Stromal cell of bone marrow (primary cell): ENCODE data around the gene CDH18.

Experiments used
- DNase-seq: peaks from one replicate; pipeline ENCODE4 v3.0.0-alpha.2; 2012; ENCODE audit warnings: low read depth

Gene CDH18, protein sequence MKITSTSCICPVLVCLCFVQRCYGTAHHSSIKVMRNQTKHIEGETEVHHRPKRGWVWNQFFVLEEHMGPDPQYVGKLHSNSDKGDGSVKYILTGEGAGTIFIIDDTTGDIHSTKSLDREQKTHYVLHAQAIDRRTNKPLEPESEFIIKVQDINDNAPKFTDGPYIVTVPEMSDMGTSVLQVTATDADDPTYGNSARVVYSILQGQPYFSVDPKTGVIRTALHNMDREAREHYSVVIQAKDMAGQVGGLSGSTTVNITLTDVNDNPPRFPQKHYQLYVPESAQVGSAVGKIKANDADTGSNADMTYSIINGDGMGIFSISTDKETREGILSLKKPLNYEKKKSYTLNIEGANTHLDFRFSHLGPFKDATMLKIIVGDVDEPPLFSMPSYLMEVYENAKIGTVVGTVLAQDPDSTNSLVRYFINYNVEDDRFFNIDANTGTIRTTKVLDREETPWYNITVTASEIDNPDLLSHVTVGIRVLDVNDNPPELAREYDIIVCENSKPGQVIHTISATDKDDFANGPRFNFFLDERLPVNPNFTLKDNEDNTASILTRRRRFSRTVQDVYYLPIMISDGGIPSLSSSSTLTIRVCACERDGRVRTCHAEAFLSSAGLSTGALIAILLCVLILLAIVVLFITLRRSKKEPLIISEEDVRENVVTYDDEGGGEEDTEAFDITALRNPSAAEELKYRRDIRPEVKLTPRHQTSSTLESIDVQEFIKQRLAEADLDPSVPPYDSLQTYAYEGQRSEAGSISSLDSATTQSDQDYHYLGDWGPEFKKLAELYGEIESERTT

DNA sequence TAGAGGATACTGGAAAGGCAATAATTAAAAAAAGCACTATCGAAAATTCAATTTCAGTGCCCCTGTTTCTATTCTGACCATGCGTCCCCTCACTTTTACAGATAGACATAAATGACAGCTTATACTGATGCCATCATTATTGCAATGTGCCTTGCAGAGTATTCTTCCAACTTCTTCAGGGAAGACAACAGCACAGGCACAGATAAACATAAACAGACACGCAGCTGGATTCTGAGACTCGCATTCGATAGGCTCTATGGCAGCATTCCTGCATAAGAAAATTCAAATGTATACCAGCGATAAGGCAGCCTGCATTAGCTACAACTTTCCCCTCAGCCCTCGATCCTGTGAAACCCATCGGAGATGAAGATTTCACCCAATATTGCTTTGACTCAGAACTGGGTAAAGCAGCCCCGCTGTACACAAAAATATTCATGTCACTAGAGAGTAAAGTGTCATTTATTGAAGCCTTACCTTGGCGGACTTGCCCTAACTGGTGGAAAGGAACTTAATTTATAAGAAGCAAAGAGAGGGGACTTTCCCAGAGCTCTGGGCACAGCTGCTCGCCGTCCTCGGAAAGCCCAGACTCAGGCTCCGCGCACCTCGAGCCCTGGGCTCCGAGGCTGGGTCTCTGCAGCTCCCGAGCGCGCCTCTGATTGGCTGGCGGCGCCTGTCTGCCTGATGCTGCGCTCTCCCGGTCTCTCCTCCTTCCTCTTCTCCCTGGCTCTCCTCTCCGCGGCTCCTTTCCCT lies at the start of gene CDH18:
Gene CDH18 (minus strand): TSS at position 589 of the 750 bp plus-strand sequence. CDS start 149,214 bp downstream, outside the sequence.
- DNase-seq, result peak; percentile 19

DNA sequence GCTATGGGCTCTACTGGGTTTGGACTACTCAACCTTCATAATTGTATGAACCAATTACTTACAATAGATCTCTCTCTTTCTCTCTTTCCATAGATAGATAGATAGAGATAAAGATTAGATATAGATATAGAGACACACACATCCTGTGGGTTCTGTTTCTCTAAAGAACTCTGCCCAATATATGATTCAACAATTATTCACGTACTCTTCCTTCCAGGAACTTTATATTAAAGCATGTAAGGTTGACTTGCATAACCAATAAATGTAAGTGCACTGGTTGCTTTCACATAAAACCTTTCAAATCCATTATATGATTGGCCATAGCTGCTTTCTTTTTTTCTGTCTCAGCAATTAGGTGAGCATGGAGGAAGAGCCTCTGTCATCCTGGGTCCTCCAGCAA lies 46.7 kb upstream of the CDH18 start:
- DNase-seq, result no peak

DNA sequence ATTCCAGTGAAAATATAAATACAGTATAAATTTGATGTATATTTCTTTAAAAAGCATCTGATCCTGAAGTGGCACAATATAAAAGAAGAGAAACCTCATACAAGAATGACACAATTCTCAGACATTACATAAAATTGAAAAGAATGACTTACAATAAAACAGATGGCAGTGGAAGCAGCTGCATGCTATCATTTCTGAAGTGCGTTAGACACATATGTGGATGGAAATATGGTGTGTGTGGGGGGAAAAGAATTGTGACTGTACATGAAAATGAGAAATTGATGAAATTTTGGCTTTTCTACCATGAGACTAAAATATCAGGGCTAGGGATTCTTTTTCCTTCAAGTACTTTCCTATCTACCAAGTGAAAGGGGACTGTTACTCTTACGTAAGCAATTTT lies 45.9 kb upstream of the CDH18 start:
- DNase-seq, result no peak

DNA sequence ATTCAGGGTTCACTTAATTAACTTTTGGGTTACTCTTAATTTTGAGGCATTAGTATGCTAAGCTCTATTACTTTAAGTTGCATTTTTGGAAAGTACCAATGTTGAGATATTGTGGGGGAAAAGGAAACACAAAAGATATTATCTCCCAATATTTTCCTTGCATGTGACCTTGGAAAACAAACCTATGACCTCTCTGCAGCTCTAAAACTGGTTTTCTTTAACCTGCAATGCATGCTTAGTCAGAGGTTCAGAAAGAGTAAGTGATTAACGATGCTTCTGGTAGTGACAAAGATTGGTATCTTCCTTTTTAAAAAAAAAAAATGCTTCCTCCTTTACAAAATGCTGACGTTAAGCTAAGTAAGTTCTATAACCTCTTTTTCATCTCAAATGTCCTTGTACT lies 44.9 kb upstream of the CDH18 start:
- no peak for DNase-seq

DNA sequence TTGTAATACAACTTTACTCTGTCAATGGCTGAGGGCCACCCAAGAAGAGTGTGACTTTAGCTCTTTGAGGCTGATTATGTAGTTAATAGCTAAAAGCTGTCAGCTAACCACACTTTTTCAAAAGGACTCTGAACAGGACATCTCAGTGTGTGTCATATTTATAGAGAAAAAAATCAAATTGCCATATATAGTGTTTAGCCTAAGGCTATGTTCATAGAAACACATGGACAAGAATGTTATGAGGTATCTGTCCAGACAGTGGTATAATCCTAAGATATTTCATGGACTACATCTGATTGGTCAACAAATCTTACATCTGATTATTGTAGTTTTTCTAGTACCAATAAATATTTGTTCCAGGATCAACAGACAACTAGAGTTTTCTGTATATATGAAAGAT lies 42.1 kb upstream of the CDH18 start:
- DNase-seq, result no peak

DNA sequence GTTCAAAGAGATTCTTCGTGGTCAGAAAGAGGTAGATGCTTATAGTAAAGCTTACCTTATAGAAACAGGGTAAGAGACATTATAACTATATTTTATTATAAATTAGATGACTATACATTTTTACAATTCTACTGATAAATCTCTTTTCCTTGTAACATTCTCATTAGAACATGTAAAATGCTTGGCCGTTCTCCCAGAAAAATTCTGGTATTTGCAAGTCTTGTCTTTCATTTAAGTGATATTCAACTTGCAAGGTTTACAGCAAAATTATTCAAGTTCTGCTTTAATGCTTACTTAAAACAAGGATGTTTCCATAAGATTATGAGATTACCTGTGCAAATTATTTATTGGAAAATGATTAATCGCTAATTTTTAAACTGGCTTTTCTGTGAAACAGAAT lies 41.3 kb upstream of the CDH18 start:
- no peak for DNase-seq

DNA sequence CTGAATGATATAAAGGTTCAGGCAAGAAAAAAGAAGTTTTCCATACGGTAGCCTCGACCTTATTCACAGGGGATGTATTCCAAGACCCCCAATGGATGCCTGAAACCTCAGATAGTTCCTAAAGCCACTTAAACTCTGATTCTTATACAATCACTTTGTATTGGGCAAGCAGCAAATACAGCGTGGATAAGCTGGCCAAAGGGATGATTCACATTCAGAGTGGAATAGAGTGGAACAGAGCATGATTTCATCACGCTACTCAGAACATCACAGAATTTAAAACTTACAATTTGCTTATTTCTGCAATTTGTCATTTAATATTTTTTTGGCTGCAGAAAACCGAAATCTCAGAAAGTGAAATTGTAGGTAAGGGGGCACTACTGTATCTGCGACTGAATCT lies 40.5 kb upstream of the CDH18 start:
- DNase-seq, result no peak

DNA sequence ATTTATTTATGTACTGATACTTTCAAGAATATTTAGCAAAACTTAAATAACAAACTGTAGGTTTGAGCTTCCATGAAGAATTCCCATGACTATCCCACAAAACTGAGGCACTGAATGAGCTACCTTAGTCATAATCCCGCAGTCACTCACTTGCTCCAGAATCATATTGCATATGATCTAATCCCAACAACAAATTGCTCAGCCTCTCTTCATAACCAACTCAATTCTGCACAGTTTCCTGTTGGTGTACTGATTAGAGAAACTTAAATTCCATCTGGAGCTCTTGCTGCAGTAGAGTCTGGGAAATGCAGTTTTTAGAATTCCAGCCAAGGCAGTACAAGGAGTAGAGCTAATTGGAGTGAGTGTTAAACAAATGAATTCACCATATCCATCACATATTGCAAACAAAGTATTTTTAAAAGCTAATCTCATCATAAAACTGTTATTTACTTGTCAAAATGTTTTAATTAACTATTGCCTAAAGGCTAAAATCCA lies 35.7 kb upstream of the CDH18 start:
- DNase-seq, result no peak

DNA sequence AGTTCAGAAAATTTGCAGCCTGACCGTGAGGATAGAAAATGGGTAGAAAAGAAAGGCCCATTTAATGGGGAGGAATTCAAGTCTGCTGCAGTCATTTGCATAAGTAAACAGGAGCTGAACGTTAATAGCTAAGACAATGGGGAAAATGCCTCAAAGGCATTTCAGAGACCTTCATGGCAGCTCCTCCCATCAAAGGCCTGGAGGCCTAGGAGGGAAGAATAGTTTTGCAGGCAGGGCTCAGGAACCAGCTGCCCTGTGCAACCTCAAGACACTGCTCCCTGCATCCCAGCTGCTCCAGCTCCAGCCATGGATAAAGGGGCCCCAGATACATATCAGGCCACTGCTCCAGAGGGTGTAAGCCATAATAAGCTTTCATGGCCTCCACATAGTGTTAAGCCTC lies 32.2 kb upstream of the CDH18 start:
- DNase-seq, result no peak

DNA sequence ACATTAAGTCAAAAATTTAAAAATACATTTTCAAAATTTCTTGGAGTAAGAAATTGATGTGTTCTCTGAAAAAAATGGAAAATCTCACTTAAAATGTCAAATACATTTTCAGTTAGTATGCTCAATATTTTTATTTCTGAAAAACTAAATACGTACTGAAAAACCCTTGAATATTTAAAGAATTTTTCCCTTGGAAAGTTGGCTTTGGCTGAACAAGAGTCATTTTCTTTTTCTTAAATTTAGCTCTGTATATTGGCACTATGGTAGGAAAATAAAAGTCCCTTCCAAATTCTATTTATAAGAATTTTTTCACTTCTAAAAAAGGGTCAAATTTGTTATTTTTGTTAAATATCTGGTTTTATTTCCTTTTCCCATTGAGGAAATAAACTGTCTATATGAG lies 29.0 kb upstream of the CDH18 start:
- no peak for DNase-seq

DNA sequence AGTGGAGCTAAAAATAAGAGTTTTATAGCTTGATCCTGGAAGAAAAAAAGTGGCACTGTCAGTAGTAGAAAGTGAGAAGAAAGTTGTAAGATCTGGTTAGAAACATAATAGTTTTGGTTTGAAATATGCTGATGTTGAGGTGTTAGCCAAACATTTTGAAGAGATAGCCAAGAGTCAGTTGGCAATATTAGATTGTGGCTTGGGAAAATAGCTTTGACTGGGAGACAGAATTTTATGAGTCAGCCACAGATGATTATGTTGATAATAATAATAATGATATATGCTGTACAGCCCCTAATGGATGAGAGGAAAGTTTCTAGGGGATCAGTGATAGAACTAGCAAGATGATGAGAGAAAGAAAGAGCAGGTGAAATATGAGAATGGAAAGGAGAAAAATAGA lies 12.4 kb upstream of the CDH18 start:
- DNase-seq, result no peak

DNA sequence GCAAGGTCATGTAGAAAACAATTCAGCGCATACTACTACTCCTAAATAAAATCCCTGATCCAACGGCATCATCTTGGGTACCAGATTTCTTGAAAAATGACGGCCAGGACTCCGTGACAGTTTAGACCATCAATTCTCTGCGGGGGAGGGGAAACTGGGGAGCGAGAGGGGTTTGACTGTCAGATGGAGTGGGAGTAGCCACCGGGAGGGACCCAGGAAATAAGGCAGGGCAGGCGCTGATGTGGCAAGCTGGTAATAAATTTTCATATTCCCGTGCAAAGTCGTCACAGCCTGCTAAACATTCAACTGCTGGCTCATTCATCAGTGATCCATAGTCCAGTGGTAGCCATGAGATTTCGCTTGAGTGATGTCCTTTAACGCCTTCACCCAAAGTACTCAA lies 457 bp upstream of the CDH18 start:
- DNase-seq, result no peak

DNA sequence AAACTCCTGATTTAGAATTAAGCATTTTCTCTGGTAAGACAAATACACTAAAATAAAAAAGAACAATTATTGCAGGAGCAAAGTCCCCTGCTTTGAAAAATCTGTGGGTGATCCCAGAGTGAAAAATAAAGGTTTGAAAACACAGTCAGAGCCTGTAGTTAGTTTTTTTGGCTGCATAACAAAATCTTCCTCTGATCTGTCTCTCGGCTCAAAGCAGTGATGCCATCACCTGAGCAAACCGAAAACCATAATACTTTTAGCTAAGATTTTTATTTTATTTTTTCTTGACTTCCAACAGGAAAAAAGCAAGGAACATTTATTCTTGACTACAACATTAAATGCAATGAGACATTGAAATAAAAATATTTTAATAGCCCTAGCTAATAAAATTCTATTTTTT lies 1.2 kb downstream of the CDH18 start:
- DNase-seq, result no peak

DNA sequence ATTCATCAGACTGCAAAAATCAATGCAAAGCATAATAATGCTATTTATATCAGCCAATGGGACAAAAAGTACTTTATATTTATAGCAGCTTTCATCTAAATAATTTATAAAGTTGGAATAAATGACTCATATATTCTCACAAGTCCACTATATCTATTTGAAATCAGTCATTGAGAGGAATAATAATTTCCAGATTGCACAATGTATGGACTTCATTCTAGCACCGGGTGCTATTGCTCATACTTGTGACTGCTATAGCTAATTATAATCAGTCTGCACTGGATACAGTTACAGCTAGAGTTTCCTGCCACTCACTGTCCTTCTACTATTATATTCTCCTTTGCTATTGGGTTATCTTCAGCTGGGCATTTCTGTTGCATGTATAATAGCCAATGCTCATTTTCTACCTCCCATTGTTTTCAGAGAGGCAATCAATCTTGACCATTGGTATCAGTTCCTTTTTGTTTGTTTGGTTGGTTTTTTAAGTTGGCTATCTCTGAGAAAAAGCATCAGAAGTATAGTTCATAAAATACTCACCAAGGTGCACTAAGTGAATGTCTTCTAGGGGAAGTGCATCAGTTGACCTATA lies 1.9 kb downstream of the CDH18 start:
- peak; percentile 32 for DNase-seq

DNA sequence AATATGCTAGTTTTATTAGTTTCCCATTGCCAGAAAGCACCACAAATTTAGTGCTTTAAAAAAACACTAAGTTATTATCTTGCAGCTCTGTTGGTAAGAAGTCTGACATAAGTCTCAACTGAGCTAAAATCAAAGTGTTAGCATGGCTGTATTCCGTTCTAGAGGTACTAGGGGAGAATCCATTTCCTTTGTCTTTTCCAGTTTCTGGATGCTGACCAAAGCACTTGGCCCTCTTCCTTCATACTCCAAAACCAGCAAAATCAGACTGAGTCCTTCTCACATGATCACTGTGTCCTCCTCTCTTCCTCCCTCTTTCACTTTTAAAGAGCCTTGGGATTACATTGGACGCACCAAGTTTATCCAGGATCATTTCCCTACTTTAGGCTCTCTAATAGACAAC lies 9.5 kb downstream of the CDH18 start:
- no peak for DNase-seq

DNA sequence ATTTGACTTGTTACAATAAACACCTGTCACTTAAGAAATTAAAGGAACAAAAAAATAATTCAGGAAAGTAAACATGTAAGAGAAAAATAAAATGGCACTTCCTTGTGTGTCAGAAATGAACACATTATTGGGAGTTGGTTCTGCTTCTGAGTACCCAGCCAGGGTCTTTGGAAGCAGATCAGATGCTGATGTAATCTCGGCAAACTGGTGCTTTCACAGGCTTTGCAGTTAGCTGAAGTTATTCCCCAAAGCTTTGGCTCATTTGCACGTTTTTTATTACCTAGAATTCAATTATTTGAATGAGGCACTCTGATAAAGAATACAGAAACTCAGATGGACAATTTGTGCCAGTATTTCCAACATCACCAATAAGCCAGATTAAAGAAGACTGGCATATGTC lies 10.9 kb downstream of the CDH18 start:
- no peak for DNase-seq

DNA sequence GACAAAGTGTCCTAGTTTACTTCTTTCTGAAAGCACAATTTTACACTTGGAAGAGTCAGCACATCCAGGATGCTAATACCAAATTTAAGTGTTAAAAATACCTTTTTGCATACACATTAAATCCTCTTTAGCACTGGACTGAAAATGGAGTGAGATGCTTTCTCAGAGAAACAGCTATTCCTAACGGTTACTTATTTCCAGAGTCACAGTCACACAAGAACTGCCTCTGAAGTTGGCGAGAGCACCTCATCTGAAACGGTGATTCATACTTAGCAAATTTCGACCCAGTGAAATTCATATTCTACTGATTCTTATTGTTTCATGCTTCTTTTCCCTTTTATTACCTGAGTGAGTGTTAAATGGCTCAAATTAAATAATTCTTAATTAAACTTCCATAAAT lies 12.2 kb downstream of the CDH18 start:
- DNase-seq, result no peak

DNA sequence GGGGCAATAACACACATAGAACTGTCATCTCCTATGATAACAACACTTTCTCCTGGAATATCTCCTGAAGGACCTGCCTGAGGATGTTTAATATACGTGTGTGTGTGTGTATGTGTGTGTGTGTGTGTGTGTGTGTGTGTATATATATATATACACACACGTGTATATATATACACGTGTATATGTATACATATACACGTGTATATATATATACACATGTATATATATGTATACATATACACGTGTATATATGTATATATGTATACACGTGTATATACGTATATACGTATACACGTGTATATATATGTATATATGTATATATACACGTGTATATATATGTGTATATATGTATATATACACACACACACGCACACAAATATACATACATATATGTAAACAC lies 27.5 kb downstream of the CDH18 start:
- DNase-seq, result no peak

DNA sequence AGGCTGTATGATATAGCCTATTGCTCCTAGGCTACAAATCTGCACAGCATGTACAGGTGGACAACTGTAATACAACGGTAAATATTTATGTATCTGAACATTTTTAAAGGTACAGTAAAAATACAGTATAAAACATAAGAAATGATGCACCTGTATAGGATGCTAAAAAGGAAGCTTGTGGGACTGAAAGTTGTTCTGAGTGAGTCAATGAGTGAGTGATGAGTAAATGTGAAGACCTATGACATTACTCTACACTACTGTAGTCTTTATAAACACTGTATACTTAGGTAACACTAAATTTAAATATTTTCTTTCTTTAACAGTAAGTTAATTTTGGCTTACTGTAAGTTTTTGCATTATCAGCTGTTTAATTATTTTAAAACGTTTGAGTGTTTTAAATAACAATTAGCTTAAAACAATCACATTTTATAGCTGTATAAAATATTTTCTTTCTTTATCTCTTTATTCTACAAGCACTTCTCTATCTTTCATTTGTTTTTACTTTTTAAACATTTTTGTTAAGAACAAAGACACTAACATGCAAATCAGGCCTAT lies 28.1 kb downstream of the CDH18 start:
- no peak for DNase-seq

DNA sequence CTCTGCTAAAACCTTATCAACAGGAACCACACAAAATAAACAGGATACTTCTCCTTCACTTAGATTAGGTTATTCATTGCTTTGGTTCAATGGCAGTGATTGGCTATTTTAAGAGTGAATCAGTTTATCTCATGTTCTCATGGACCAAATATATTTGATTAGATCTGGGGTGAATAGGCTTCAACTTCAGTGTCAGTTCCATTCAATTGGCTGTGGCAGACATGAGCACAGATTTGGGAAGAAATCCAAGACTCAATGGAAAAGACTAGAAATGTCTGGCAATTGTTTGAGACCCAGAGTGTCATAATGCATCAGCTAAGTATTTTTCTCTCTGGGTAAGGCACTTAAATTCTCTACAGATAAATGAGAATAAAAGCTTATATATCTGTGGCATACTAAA lies 37.1 kb downstream of the CDH18 start:
- DNase-seq, result no peak

DNA sequence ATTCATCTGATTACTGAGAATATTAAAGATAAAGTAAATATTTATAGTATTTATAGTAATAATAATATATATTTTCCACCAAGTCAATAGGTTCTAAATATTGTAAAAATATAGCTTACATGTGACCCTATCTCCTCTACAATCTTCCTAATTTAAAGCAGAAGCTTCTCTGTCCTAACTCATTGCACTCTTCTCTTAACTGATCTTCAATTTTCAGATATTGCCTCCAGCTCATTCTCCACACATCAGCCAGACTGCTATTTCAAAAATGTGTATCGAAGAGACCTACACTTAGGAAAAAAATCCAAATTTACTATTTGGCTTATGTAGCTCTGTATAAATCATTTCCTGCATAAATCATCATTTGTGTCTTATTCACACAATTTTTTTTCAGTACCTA lies 47.8 kb downstream of the CDH18 start:
- no peak for DNase-seq

DNA sequence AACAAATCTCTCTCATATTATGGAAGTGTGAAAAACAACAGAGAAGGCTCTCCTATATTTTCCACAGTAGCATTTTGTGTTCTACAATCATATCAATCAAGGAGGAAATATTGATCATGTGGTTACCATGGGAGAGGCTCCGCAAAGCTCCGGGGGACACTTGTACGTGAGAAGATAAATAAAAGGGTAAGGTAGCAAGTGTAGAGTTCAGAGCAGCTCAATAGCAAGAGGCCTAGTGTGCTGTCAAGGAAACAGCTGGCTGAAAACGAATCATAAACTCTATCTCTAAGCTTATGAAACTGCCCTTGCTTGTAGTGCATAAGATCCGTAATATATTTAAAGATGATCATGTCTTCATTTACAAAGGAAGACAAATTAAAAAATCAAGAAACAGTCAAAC lies 57.5 kb downstream of the CDH18 start:
- DNase-seq, result no peak
